Stomach (tissue), 9 donors: ENCODE data around the gene AP1G1. TPM values are rescaled to one million over a fixed set of nuclear protein-coding genes. Genes with fewer than 3 reads are reported as not detected.

Experiments
- DNase-seq, 2 donors: peaks; one replicate each; pipeline versions ENCODE4 v3.0.0 to v3.0.0-alpha.2; 2013 to 2019
- H3K27ac ChIP-seq, 5 donors: fragments of 200-600 bp in 4 of 5; sonication (generic) in 4 of 5; one replicate each; pipeline ENCODE4 v1.5.1; 2013 to 2019; ENCODE audit warnings: mild to moderate bottlenecking in 1 of 5, moderate library complexity in 1 of 5
- H3K27me3 ChIP-seq, 3 donors: fragments of 200-600 bp; sonication (generic); one replicate each; pipeline ENCODE4 v1.5.1; 2017 to 2019; ENCODE audit warnings: mixed run types in 1 of 3
- H3K36me3 ChIP-seq, 4 donors: fragments of 200-600 bp; sonication (generic); 1 replicate in 3 of 4; 2 replicates in 1 of 4; pipeline ENCODE4 v1.5.1; 2016 to 2019
- H3K4me1 ChIP-seq, 4 donors: fragments of 200-600 bp; sonication (generic); one replicate each; pipeline ENCODE4 v1.5.1; 2016 to 2019
- H3K4me3 ChIP-seq, 4 donors: fragments of 200-600 bp; sonication (generic) in 3 of 4; one replicate each; pipeline ENCODE4 v1.5.1; 2016 to 2019; ENCODE audit warnings: mild to moderate bottlenecking in 1 of 4
- H3K9me3 ChIP-seq, 4 donors: fragments of 200-600 bp; sonication (generic); one replicate each; pipeline ENCODE4 v1.5.1; 2016 to 2019
- CTCF ChIP-seq, 7 experiments: fragments of 450-650 bp in 4 of 7; fragments of 200-600 bp in 3 of 7; sonication (generic) in 3 of 7; IDR thresholded peaks; one replicate each; pipeline ENCODE4 v1.5.1; 2016 to 2019; ENCODE audit warnings: antibody characterized with exemption in 7 of 7, control low read depth in 2 of 7, mild to moderate bottlenecking in 1 of 7
- EP300 ChIP-seq: sonication (generic); formaldehyde crosslinking; IDR thresholded peaks from one replicate; pipeline ENCODE4 v1.6.1; 2017; ENCODE audit warnings: antibody characterized with exemption
- POLR2A ChIP-seq, 4 donors: fragments of 450-650 bp; IDR thresholded peaks; one replicate each; pipeline ENCODE4 v1.6.1; 2016; ENCODE audit warnings: antibody characterized with exemption in 4 of 4, control low read depth in 2 of 4, mild to moderate bottlenecking in 1 of 4, moderate library complexity in 1 of 4
- POLR2AphosphoS5 ChIP-seq, 3 donors: sonication (generic); formaldehyde crosslinking; IDR thresholded peaks; one replicate each; pipeline ENCODE4 v1.6.1; 2016; ENCODE audit warnings: antibody characterized with exemption in 3 of 3
- WGBS, 5 donors: extraction: QIAGEN DNeasy Blood & Tissue Kit in 3 of 5; methylation state at CpG; one replicate each; pipeline versions ENCODE4 v1.1.5 to v1.1.7; 2013 to 2018; 5-methylcytosine and 5-hydroxymethylcytosine counted together
- intact Hi-C: fragments of 100-400 bp; cut with DNase I; formaldehyde crosslinking; loops from one replicate; pipeline ENCODE4 v1.15.1; 2023; ENCODE audit warnings: low total_unique reads
- polyA plus RNA-seq, 3 donors: library from polyadenylated mRNA; stranded (reverse); fragments of 200-250 nt; gene quantifications; one replicate each; pipeline ENCODE4 v1.2.3, GENCODE V29; 2013
- total RNA-seq, 5 donors: library from RNA; depleted of rRNA; stranded (reverse); fragments of >200 nt; gene quantifications; one replicate each; pipeline versions ENCODE4 v1.1.0 to v1.2.3, GENCODE V29; 2014 to 2016
- donor health status: healthy with polysubstance abuse.
- donor health status: Bipolar disorder and iron deficiency.
- donor health status: healthy.

Gene AP1G1
- total and polyA plus RNA-seq, 8 donors = 11.7 to 198 (median 123) TPM

- no peak for DNase-seq
- Histone ChIP-seq H3K9me3 (no peaks in the 10 kb centered on the region), H3K4me3 (no peak overlapping the region), H3K27me3 (no peaks in the 10 kb centered on the region), H3K27ac (peak overlapping the region in 1 of 5 donors; percentile 15), H3K36me3 (peaks cover 30 to 93% (median 82%) of the 10 kb centered on the region in 4 donors), H3K4me1 (peaks cover 0 to 21% (median 2%) of the 10 kb centered on the region in 4 donors)
- intact Hi-C loops = no loop called here
- 63 to 76% (median 71%) methylated on average over 3 of the region's 3 CpGs for WGBS, 5 donors
- TF ChIP-seq CTCF (IDR thresholded peaks at IDR 0.05) (no peak), POLR2A (IDR thresholded peaks at IDR 0.05) (no peak), POLR2AphosphoS5 (IDR thresholded peaks at IDR 0.05) (no peak), EP300 (no peak)
Observed at GRCh38 chr16:71767060-71767900, 41.4 kb downstream of the AP1G1 start.

GRCh38 chr16:71762186-71762585, 46.4 kb downstream of the AP1G1 start:
- H3K36me3 ChIP-seq = peaks cover 48 to 93% (median 92%) of the 10 kb centered on the region in 4 donors
- intact Hi-C loops = no loop called here

GRCh38 chr16:71761097-71761496, 47.5 kb downstream of the AP1G1 start:
- DNase-seq = no peak
- no peaks in the 10 kb centered on the region for H3K9me3 ChIP-seq
- no peak overlapping the region for H3K4me3 ChIP-seq
- no peak for TF ChIP-seq CTCF (IDR thresholded peaks at IDR 0.05)
- TF ChIP-seq POLR2AphosphoS5 (IDR thresholded peaks at IDR 0.05) = no peak
- TF ChIP-seq POLR2A (IDR thresholded peaks at IDR 0.05) = no peak
- no peak for TF ChIP-seq EP300
- H3K4me1 ChIP-seq = peaks cover 0 to 6% (median 2%) of the 10 kb centered on the region in 4 donors
- intact Hi-C loops = no loop called here
- no peaks in the 10 kb centered on the region for H3K27me3 ChIP-seq
- WGBS, 5 donors = 93 to 100% (median 98%) methylated on average over 2 of the region's 2 CpGs
- peaks cover 57 to 99% (median 97%) of the 10 kb centered on the region in 4 donors for H3K36me3 ChIP-seq
- no peak overlapping the region for H3K27ac ChIP-seq

More at GRCh38 chr16:71762186-71762585, 46.4 kb downstream of the AP1G1 start:
- 83 to 94% (median 85%) methylated on average over 2 of the region's 2 CpGs for WGBS, 5 donors
- TF ChIP-seq POLR2AphosphoS5 (IDR thresholded peaks at IDR 0.05) = no peak
- TF ChIP-seq POLR2A (IDR thresholded peaks at IDR 0.05) = no peak
- TF ChIP-seq EP300 = no peak
- no peak for TF ChIP-seq CTCF (IDR thresholded peaks at IDR 0.05)
- no peak for DNase-seq
- Histone ChIP-seq H3K4me1 (peaks cover 0 to 15% (median 3%) of the 10 kb centered on the region in 4 donors), H3K9me3 (no peaks in the 10 kb centered on the region), H3K27ac (no peak overlapping the region), H3K4me3 (no peak overlapping the region), H3K27me3 (no peaks in the 10 kb centered on the region)

- intact Hi-C loops = no loop called here
- DNase-seq = peak in 1 of 2 donors; percentile 6
- WGBS, 5 donors = 41 to 71% (median 57%) methylated on average over 5 of the region's 5 CpGs
- no peaks in the 10 kb centered on the region for H3K27me3 ChIP-seq
- H3K4me3 ChIP-seq = no peak overlapping the region
- H3K4me1 ChIP-seq = peaks cover 0 to 6% (median 0%) of the 10 kb centered on the region in 4 donors
- H3K9me3 ChIP-seq = no peaks in the 10 kb centered on the region
- no peak for TF ChIP-seq POLR2AphosphoS5 (IDR thresholded peaks at IDR 0.05)
- TF ChIP-seq CTCF (IDR thresholded peaks at IDR 0.05) = no peak
- TF ChIP-seq POLR2A (IDR thresholded peaks at IDR 0.05) = no peak
- no peak for TF ChIP-seq EP300
- no peak overlapping the region for H3K27ac ChIP-seq
- H3K36me3 ChIP-seq = peaks cover 61 to 100% (median 100%) of the 10 kb centered on the region in 4 donors
Observed at GRCh38 chr16:71758293-71758760, 50.3 kb downstream of the AP1G1 start.
